Activated CD4-positive, alpha-beta T cell treated with anti-CD3 and anti-CD28 coated beads, Interleukin-2, amount 50 U/mL, for 1 hour (primary cell): Measurements from ENCODE around the gene C19orf85.
A peak's percentile ranks its signal among the peaks of the same experiment; 100 is the strongest.
"Not testable (repeated sequence)": the region's sequence is repeated elsewhere in the genome, so short reads cannot be mapped to it uniquely, and the experiment has no call there.

Source experiments
- DNase-seq: peaks from one replicate; pipeline ENCODE4 v3.0.0-alpha.2; 2020

C19orf85 gene

DNA sequence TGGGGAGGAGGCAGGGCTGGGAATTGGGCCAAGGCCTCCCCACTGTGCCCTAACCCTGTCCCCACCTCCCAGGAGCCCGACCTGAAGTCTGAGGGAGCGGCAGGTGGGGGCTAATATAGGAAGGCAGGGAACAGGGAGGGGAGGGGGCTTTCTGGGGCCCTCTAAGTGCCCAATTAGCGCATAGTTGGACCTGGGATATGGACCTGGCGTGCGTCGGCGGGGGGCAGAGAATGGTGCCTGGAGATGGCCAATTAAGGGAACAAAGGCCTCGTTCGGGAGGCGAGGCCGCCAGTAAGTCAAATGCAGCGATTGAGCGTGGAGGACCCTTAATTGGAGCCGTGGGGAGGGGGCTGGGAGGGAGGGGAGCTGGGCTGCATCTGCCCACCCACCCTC lies at the start of gene C19orf85:
Gene C19orf85 (minus strand): TSS at position 90 of the 393 bp plus-strand sequence. CDS start 197 bp downstream, outside the sequence.
- DNase-seq: no peak

DNA sequence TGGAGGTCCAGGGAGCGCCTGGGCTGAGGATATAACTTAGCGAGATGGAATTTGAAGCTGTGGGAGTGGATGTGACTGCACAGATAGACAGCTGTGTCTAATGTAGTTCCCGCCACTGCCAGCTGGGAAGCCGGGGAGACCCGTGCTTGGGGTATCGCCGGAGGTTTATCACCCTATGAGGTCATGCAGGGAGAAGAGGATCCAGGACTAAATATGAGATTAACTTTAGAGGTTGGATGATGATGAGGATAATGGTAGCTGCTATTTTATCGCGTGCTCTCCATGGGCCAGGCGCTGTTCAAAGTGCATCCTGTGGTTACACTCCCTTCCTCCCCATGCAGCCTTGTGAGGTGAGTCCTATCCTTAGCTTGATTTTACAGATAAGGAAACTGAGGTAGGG lies 43.6 kb upstream of the C19orf85 start:
- DNase-seq: no peak

DNA sequence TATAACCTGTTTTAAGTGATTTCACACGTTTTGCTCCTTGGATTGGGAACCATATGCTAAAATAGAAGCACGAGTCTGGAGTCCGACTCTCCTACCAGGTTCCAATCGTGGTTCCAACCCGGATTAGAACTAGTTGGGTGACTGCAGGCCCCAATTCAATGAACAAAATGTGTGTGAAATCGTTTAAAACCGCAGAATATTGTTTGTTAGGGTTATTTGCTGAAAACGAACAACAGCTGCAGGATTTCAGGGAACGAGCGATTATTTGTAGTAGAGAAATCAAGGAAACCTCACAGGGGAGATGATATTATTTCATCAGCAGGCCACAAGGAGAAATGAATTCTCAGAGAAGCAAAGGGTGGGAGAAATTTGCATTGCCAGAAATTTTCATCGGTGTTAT lies 40.4 kb upstream of the C19orf85 start:
- no peak for DNase-seq

DNA sequence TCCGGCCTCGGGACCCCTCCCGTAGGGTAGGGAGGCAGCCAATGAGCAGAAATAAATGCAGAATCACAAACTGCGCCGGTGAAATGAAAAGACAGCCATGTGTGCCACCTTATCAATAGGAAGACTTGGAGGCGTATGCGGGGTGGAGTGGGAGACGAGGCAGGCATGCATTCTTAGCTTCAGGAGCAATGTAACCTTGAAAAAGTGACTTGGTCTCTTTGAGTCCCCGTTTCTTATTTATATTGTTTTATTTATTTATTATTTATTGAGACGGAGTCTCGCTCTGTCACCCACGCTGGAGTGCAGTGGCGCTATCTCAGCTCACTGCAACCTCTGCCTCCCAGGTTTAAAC lies 39.7 kb upstream of the C19orf85 start:
- DNase-seq: no peak

DNA sequence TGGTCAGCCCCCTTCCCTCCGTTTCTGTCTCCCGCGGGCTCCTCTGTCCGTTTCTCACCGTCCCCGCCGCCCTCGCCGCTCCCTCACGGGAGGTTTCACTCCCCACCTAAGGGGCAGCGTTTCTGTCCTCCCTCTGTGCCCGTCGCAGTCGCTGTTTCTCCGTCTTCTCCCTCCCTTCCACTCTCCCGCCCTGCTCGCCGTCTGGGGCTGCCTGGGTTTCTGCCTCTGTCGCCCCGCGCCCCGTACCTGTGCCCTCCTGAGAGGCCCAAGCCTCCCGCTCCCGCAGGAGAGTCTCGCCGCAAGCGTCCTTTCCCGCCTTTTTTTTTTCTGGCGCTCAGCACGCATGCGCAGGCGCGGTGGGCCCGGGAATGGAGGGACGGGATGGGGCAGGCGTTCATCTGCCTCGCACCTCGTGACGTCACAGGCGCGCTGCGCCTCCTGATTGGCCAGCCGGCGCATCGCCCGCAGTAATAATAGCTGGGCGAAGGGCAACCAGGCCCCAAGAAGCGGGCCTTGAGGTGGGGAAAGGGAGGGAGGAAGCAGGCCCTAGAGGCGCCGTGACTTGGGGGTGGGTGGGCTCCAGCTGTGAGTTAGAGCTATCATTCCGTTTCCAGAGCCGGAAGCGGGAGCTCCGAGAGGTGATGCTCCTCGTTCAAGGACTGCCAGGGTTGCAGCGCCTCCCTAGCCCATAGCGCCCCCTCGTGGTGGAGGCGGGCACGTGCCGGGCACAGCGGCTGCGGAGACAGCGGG lies 39.1 kb upstream of the C19orf85 start:
- DNase-seq: peak; percentile 93

DNA sequence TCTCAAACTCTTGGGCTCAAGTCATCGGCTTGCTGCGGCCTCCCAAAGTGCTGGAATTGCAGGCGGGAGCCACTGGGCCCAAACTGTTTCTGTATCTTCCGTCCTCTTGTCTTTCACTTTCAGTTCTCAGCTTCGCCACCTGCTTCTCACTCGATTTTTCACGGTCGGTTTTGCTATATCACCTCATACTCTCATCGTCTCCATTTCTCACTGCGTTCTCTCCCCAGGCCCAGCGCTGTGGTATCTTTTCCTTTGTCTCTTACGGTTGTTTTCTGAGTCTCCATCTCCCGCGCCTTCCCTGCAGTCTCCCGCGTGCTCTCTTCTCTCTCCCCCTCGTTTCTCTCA lies 38.6 kb upstream of the C19orf85 start:
- no peak for DNase-seq

DNA sequence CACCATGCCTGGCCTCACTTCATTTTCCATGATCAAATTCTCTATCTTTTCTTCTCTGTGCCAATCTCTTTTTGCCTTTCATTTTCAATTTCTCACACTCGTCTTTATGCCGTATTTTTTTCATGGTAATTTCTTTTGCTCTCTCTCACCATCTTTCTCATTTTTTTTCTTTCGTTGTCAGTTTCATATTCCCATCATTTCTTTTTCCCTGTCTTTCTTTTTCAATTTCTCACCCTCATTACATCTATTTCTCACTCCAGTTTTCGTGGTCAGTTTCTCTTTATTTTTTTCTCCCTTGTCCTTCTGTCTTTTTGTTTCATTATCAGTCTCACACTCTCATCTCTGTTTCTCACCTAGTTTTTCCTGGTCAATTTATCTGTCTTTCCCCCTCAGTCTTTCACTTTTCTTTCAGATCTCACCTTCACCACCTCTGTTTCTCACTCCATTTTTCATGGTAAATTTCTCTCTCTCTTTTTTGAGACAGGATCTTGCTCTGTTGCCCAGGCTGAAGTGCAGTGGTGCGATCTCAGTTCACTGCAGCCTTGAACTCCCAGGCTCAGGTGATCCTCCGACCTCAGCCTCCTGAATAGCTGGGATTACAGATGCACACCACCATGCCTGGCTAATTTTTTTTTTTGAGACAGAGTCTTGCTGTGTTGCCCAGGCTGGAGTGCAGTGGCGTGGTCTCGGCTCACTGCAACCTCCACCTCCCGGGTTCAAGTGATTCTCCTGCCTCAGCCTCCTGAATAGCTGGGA lies 37.8 kb upstream of the C19orf85 start:
- no peak for DNase-seq

DNA sequence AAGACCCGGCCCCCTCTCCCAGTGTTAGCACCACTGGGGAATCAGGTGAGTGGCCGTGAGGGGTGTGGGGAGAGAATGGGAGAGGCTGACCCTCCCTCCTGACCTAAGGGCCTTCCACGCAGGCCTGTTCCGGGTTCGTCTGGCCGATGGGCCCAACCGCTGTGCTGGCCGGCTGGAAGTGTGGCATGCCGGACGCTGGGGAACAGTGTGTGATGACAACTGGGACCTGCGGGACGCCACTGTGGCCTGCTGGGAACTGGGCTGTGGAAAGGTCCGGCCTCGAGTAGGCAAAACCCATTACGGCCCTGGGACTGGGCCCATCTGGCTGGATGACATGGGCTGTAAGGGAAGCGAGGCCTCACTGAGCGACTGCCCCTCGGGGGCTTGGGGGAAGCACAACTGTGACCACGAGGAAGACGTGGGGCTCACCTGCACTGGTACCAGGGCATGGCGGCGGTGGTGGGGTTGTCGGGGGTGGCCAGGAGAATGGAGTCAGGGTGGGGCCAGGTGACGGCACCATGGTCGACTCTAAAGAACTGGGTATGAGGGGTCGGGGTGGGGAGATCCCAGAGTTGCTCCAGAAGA lies 35.9 kb upstream of the C19orf85 start:
- DNase-seq: no peak

DNA sequence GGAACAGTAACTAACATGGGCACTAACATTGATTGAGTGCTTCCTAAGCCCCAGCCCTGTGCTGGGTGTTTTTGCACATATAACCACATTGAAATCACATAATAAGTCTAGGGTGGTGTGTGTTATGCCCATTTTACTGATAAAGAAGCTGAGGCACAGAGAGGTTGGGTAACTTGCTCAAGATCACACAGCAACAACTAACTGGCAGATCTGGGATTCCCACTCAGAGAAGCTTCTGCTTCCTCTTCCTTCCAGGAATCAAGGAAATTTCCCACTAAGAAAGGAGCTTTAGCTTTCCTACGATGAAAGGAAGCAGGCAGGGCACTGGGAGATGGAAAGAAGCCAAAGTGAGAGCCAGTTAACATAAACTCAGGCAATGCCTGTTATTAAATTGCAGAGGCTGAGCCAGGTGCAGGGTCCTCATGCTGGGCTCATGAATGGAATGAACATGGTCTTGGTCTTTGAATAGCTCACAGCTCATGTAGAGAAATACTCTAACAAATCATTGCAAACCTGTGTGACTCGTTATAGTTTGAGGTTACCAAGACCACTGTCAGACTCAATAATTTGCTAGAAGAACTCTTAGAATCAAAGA lies 33.8 kb upstream of the C19orf85 start:
- no peak for DNase-seq

DNA sequence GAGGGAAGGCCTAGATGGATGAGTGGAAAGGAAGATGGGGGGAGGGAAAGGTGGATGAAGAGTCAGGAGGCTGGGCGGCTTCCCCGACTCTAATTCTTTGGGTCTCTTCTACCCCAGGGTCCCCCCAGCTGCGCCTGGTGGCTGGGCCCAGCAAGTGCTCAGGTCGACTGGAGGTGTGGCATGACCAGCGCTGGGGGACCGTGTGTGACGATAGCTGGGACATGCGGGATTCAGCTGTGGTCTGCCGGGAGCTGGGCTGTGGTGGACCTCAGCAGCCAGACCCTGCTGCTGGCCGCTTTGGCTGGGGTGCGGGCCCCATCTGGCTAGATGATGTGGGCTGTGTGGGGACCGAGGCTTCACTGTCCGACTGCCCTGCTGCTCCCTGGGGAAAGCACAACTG lies 33.2 kb upstream of the C19orf85 start:
- DNase-seq: no peak

DNA sequence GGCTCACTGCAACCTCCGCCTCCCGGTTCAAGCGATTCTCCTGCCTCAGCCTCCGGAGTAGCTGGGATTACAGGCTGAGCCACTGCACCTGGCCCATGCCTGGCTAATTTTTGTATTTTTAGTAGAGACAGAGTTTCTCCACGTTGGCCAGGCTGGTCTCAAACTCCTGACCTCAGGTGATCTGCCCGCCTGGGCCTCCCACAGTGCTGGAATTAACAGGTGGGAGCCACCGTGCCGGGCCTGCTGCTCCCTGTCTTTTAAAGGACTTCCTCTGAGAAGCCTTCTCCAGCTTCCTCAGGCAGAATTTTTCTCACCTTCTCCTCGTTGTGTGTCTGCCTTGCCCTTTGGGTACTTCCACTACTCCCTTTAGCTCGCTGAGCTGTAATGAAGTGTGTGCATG lies 32.3 kb upstream of the C19orf85 start:
- DNase-seq: not testable (repeated sequence)

DNA sequence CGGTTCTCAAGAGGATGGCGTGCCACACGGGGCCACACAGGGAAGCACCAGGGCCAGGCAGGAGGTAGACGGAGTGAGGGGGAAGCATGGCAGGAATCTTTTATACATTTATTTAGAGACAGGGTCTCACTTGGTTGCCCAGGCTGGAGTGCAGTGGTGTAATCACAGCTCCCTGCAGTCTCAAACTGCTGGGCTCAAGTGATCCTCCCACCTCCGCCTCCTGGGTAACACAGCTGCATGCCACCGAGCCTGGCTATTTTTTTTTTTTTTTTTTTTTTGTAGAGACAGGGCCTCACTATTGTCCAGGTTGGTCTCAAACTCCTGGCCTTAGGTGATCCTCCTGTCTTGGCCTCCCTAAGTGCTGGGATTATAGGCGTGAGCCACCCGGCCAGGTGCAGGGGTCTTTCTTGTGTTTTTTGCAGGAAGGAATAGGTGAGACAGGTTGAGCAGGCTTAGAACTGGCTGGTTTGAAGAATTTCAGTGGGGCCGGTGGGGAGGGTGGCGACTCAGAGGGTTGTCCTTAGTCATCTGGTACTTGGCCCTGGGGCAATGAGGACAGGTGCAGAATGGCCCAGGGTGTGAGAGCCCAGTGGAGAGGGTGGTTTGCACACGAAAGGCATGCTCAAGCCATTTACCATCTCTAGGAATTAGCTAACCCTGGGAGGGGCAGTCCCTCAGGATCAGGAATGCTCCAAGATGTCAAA lies 31.2 kb upstream of the C19orf85 start:
- no peak for DNase-seq

DNA sequence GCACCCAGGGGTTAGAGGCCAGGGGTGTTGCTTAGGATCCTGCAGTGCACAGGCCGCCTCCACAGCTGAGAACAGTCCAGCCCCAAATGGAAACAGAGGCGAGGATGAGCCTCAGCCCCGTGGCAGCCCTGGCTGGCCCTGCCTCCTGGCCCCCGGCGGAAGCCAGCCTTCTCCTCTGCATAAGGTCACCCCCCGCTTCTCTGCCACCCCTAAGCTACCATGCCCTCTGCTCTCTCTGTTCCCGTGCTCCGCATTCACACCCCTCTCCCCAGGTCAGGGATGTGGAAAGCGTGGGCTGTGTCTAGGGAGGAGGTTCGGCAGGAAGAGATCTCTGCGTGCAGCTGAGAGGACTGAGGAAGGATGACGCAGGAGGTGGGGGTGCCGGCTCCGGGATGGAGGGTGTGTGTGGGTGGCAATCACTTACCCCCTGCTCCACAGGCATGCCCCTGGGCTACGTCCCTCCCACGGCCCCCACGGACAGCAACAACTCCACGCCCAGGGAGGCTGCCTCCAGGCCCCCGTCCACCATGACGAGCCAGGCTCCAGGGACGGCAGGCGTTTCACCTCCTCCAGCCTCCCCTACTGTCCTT lies 29.7 kb upstream of the C19orf85 start:
- no peak for DNase-seq

DNA sequence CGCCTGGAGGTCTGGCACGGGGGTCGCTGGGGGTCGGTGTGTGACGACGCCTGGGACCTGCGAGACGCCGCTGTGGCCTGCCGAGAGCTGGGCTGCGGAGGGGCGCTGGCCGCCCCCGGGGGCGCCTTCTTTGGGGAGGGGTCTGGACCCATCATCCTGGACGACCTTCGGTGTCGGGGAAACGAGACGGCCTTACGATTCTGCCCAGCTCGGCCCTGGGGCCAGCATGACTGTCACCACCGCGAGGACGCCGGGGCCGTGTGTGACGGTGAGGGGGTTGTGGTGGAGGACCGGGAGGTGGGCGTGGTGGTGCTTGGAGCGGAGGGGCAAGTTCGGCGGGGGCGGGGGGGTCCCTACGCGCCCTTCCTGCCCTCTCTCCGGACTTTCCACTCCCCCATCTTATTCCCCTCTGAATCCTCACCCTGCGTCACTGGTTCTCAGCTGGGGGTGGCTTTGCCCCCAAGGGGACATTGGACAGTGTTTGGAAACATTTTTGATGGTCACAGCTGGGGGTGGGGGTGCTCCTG lies 29.2 kb upstream of the C19orf85 start:
- DNase-seq: no peak

DNA sequence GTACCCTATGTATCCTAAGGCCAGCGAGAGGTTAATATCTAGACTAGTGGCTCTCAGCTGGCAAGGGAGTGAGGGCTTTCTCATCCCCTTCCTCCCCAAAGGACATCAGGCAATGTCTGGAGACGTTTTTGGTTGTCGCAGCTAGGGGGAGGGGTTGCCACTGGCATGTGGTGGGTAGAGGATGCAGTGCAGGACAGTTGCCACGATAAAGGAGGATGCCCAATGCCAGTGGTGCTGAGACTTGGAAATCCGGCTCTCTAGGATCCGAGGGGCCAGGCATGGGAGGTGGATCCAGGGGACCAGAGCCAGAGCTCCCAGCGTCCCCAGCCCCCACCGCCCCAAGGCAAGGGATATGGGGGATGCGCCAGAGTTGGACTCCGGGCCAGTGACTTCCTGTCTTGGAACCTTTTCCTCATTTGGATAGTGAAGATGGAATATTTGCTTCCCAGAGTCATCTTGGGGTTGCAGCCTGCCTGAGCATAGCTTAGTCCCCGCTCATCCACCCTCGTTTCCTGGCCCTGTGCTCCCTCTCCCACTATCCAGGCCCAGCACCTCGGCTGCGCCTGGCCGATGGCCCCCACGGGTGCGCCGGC lies 28.6 kb upstream of the C19orf85 start:
- no peak for DNase-seq

DNA sequence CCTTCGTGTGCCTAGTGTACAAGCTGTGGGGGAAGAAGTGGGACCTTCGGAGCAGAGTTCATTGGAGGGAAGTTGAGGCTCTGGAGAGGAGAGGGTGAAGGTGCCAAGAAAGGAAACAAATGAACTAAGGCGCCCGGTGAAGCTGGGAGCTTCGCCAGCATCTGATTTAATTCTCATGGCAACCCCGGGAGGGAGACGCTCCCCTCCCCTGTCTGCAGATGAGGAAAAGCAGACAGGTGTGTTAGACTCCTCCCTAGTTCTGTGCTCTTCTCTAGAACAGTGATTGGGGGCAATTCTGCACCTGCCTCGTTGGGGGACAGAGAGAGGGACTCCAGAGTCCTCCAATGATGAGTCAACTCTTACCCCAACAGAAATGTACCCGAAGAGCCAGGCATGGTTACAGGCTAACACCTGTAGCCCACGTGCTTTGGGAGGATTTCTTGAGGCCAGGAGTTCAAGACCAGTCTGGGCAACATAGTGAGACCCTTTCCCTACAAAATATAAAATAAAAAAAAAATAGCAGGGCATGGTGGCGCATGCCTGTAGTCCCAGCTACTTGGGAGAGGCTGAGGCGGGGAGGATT lies 27.9 kb upstream of the C19orf85 start:
- no peak for DNase-seq

DNA sequence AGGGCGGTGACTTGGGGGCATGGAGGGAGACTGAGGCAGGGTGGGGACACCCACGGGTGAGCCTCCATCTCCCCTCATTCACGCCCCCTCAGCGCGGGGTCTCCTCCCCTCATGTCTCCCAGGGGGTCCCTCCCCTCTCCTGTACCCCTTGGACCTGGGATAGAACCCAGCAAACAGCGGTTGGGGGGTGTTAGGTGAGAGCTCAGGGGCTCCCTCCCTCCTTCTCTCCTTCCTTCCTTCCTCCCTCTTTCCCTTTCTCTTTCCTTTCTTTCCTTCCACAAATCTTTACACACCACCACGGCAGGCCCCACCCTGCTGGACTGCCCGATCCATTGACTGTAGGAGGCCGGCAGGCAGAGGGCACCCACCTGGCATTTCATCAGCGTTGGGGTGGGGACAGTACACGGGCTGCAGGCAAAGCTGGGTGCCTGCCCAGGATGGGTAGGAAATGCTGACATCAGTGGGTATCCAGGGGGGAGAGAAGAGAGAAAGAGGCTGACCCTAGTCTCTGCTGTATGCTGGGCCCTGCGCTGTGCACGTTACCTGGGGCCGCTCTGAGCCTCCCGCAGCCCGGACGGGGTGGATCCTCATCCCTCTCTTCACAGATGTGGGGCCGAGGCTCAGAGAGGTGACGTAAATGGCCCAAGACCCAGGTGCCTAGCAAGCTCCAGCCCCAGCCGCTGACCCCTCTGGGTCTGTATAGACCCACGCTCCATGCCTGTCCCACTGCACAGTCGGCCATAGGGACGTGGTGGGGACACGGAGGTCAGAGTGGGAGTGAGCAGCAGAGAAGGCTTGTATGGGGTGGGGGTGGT lies 27.2 kb upstream of the C19orf85 start:
- DNase-seq: no peak

DNA sequence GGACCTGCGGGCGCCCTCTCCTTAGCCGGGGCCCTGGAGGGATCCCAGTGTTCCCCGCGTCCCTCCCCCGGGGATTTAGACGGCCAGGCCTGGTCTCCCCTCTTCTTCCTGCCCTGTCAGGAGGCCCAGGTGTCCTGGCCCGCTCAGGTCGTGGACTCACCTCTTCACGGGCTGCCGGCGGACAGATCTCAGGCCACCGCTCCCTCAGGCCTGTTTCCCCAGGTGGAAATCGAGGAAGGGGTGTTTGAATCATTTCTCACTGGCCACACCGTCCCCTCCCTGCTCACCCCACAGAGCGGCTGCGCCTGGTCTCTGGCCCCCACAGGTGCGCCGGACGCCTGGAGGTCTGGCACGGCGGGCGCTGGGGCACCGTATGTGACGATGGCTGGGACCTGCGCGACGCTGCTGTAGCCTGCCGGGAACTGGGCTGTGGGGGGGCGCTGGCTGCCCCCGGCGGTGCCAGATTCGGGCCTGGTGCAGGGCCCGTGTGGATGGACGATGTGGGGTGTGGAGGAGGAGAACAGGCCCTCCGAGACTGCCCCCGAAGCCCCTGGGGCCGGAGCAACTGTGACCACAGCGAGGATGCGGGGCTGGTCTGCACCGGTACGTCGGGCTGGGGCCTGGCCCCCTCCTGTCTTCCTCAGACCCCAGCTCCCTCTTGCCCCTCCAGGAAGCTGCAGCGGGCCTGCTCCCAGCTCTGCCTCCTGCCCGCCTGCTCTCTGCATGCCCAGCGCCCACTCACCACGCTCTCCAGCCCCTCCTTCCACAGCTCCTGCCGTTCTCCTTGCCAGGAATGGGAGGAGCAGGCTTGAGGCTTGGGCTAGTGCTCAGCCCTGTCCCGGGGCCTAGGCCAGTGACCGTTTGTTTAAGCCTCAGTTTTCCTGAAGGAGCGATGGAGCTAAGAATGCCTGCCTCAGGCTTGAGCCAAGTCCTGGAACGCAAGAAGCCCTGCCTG lies 26.2 kb upstream of the C19orf85 start:
- no peak for DNase-seq

DNA sequence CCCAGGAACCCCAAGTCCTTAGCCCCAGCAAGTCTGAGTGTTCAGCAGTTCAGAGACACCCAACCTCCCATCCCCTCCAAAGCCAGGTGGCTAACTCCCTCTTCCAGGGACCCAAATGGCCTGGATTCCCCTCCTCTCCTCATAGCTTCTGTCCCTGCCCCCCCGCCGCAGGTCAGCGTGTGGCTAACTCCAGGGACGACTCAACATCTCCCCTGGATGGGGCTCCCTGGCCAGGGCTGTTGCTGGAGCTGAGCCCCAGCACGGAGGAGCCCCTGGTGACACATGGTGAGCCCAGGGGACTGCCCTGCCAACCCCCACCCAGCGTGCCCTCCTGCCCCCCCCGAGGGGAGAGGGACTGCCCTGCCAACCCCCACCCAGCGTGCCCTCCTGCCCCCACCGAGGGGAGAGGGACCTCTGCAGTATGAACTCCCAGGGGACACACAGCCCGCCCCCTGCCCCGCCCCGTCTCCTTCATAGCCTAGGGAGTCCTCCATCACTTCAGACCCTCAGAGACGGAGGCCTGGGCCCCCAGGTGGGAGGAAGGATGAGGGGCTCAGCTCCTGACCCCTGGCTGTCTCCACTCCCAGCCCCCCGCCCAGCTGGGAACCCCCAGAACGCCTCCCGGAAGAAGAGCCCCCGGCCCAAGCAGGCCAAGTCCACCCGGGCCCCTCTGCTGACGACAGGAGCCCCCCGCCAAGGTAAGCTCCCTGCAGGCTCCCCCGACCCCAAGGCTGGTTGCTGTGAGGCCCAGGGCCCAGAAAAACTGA lies 25.3 kb upstream of the C19orf85 start:
- DNase-seq: no peak
